Measurements from ENCODE around the gene SMIM10L2A. TPM values are rescaled to one million over a fixed set of nuclear protein-coding genes. Genes with fewer than 3 reads are reported as not detected.
"Not testable (repeated sequence)": the region's sequence is repeated elsewhere in the genome, so short reads cannot be mapped to it uniquely, and the experiment has no call there.

SMIM10L2A gene
- total and polyA plus RNA-seq, 2 donors (not counting 1 experiment from before 2014, with no cell fraction given): 0.02 to 0.66 TPM

- no peaks in the 10 kb centered on the region for H3K27me3 ChIP-seq (ENCODE audit: control insufficient read depth, insufficient read depth, low read length)
- no peak for DNase-seq (ENCODE audit: low read depth in 2 of 2)
- H3K36me3 ChIP-seq (ENCODE audit: control insufficient read depth, insufficient read depth, low read length): no peaks in the 10 kb centered on the region
- no peaks in the 10 kb centered on the region for H3K79me2 ChIP-seq (ENCODE audit: control insufficient read depth, insufficient read depth, low read length)
- no peak overlapping the region for H3K4me2 ChIP-seq (ENCODE audit: extremely low read depth, insufficient read depth, low read length)
- H2AFZ ChIP-seq (ENCODE audit: low read length): no peak overlapping the region
- no peaks in the 10 kb centered on the region for H4K20me1 ChIP-seq (ENCODE audit: control insufficient read depth, extremely low read depth, insufficient read depth, low read length)
- H3K9ac ChIP-seq (ENCODE audit: insufficient read depth, low read length): no peak overlapping the region
- no peaks in the 10 kb centered on the region for H3K4me1 ChIP-seq (ENCODE audit: control insufficient read depth, extremely low read depth, insufficient read depth, low read length)
- H3K9me3 ChIP-seq (ENCODE audit: control insufficient read depth, insufficient read depth, low read depth, low read length): no peaks in the 10 kb centered on the region
- H3K4me3 ChIP-seq (replicated peaks in 1 of 4; ENCODE audit: control extremely low read depth in 1 of 4, insufficient read depth in 1 of 4, low read depth in 3 of 4, low read length in 4 of 4): no peak overlapping the region
- no peak for TF ChIP-seq CTCF (conservative IDR thresholded peaks at IDR 0.05 in 1 of 2, IDR thresholded peaks at IDR 0.05 in 1 of 2; ENCODE audit: low read depth in 1 of 2, low read length in 2 of 2)
- no peak for TF ChIP-seq EZH2 (IDR thresholded peaks at IDR 0.05; ENCODE audit: low read length, missing control alignments)
- no peak overlapping the region for H3K27ac ChIP-seq (ENCODE audit: insufficient read depth, low read length)
Observed at GRCh38 chrX:135416546-135416945, 5.2 kb upstream of the SMIM10L2A start.

DNA sequence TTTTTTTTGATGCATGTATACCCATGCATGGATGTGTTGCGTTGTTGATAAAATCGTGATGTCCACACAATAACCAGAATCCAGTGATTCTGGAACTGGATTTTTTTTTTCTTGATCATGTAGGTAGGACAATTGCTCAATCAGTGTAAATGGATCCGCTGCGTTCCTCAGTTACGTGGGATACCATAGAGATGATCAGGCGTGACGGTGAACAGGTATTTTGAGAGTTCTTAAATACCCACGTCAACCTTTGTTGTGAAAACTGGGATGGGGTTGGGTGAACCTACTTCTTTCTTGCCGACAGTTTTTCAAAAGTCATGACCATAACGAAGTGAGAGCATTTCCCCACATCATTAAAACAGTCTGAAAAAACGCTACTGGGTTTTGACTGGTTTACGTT, 913 bp upstream of the SMIM10L2A start:
- Histone ChIP-seq H3K4me2 (ENCODE audit: extremely low read depth, insufficient read depth, low read length) (no peak overlapping the region), H3K4me3 (replicated peaks in 1 of 4; ENCODE audit: control extremely low read depth in 1 of 4, insufficient read depth in 1 of 4, low read depth in 3 of 4, low read length in 4 of 4) (no peak overlapping the region), H3K9ac (ENCODE audit: insufficient read depth, low read length) (no peak overlapping the region), H3K27ac (ENCODE audit: insufficient read depth, low read length) (no peak overlapping the region), H3K27me3 (ENCODE audit: control insufficient read depth, insufficient read depth, low read length) (no peaks in the 10 kb centered on the region), H3K79me2 (ENCODE audit: control insufficient read depth, insufficient read depth, low read length) (no peaks in the 10 kb centered on the region), H4K20me1 (ENCODE audit: control insufficient read depth, extremely low read depth, insufficient read depth, low read length) (no peaks in the 10 kb centered on the region), H2AFZ (ENCODE audit: low read length) (no peak overlapping the region), H3K4me1 (ENCODE audit: control insufficient read depth, extremely low read depth, insufficient read depth, low read length) (no peaks in the 10 kb centered on the region), H3K9me3 (ENCODE audit: control insufficient read depth, insufficient read depth, low read depth, low read length) (no peaks in the 10 kb centered on the region), H3K36me3 (ENCODE audit: control insufficient read depth, insufficient read depth, low read length) (no peaks in the 10 kb centered on the region)
- DNase-seq (ENCODE audit: low read depth in 2 of 2): no peak
- TF ChIP-seq EZH2 (IDR thresholded peaks at IDR 0.05; ENCODE audit: low read length, missing control alignments) (no peak), CTCF (conservative IDR thresholded peaks at IDR 0.05 in 1 of 2, IDR thresholded peaks at IDR 0.05 in 1 of 2; ENCODE audit: low read depth in 1 of 2, low read length in 2 of 2) (no peak)

DNA sequence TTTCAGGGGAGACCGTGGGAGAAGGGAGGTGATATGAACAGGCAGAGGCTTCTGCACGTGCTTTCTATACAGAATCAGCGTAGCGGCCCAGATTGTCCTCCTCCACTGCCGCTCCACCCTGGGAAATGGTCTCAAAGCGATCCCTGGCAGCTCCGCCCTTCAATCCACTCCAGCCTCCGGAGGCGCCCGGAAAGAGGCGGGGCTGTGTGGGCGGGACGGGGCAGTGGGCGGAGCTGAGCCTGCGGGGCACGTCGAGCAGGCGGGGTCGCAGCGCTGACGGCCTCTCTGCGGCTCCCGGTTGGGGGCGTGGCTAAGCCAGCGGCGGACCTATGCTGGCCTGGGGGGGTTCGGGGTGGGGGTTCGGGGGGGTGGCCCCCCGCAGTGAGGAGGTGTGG, 210 bp upstream of the SMIM10L2A start:
- Histone ChIP-seq H3K27ac (ENCODE audit: insufficient read depth, low read length) (no peak overlapping the region), H2AFZ (ENCODE audit: low read length) (no peak overlapping the region), H3K9ac (ENCODE audit: insufficient read depth, low read length) (no peak overlapping the region), H3K36me3 (ENCODE audit: control insufficient read depth, insufficient read depth, low read length) (no peaks in the 10 kb centered on the region), H4K20me1 (ENCODE audit: control insufficient read depth, extremely low read depth, insufficient read depth, low read length) (no peaks in the 10 kb centered on the region), H3K79me2 (ENCODE audit: control insufficient read depth, insufficient read depth, low read length) (no peaks in the 10 kb centered on the region), H3K4me1 (ENCODE audit: control insufficient read depth, extremely low read depth, insufficient read depth, low read length) (no peaks in the 10 kb centered on the region), H3K4me2 (ENCODE audit: extremely low read depth, insufficient read depth, low read length) (no peak overlapping the region), H3K4me3 (replicated peaks in 1 of 4; ENCODE audit: control extremely low read depth in 1 of 4, insufficient read depth in 1 of 4, low read depth in 3 of 4, low read length in 4 of 4) (peak overlapping the region in 2 of 4 experiments; percentile 36 to 44), H3K9me3 (ENCODE audit: control insufficient read depth, insufficient read depth, low read depth, low read length) (no peaks in the 10 kb centered on the region), H3K27me3 (ENCODE audit: control insufficient read depth, insufficient read depth, low read length) (no peaks in the 10 kb centered on the region)
- peak; percentile 46 to 56 for DNase-seq (ENCODE audit: low read depth in 2 of 2)
- TF ChIP-seq EZH2 (IDR thresholded peaks at IDR 0.05; ENCODE audit: low read length, missing control alignments) (no peak), CTCF (conservative IDR thresholded peaks at IDR 0.05 in 1 of 2, IDR thresholded peaks at IDR 0.05 in 1 of 2; ENCODE audit: low read depth in 1 of 2, low read length in 2 of 2) (no peak)

GRCh38 chrX:135422810-135423168, 1.0 kb downstream of the SMIM10L2A start:
- H3K9ac ChIP-seq (ENCODE audit: insufficient read depth, low read length); H3K4me1 ChIP-seq (ENCODE audit: control insufficient read depth, extremely low read depth, insufficient read depth, low read length); DNase-seq (ENCODE audit: low read depth in 2 of 2); H3K4me2 ChIP-seq (ENCODE audit: extremely low read depth, insufficient read depth, low read length); H3K79me2 ChIP-seq (ENCODE audit: control insufficient read depth, insufficient read depth, low read length); H3K9me3 ChIP-seq (ENCODE audit: control insufficient read depth, insufficient read depth, low read depth, low read length); H3K36me3 ChIP-seq (ENCODE audit: control insufficient read depth, insufficient read depth, low read length); H2AFZ ChIP-seq (ENCODE audit: low read length); H3K27ac ChIP-seq (ENCODE audit: insufficient read depth, low read length); H3K27me3 ChIP-seq (ENCODE audit: control insufficient read depth, insufficient read depth, low read length); H4K20me1 ChIP-seq (ENCODE audit: control insufficient read depth, extremely low read depth, insufficient read depth, low read length); H3K4me3 ChIP-seq (replicated peaks in 1 of 4; ENCODE audit: control extremely low read depth in 1 of 4, insufficient read depth in 1 of 4, low read depth in 3 of 4, low read length in 4 of 4): not testable (repeated sequence)

- not testable (repeated sequence) for H3K9ac ChIP-seq (ENCODE audit: insufficient read depth, low read length); H3K9me3 ChIP-seq (ENCODE audit: control insufficient read depth, insufficient read depth, low read depth, low read length); H3K36me3 ChIP-seq (ENCODE audit: control insufficient read depth, insufficient read depth, low read length); H3K27ac ChIP-seq (ENCODE audit: insufficient read depth, low read length); H3K4me3 ChIP-seq (replicated peaks in 1 of 4; ENCODE audit: control extremely low read depth in 1 of 4, insufficient read depth in 1 of 4, low read depth in 3 of 4, low read length in 4 of 4); DNase-seq (ENCODE audit: low read depth in 2 of 2); H4K20me1 ChIP-seq (ENCODE audit: control insufficient read depth, extremely low read depth, insufficient read depth, low read length); H2AFZ ChIP-seq (ENCODE audit: low read length); H3K79me2 ChIP-seq (ENCODE audit: control insufficient read depth, insufficient read depth, low read length); H3K4me2 ChIP-seq (ENCODE audit: extremely low read depth, insufficient read depth, low read length); H3K27me3 ChIP-seq (ENCODE audit: control insufficient read depth, insufficient read depth, low read length); H3K4me1 ChIP-seq (ENCODE audit: control insufficient read depth, extremely low read depth, insufficient read depth, low read length)
Observed at GRCh38 chrX:135423173-135423864, 1.6 kb downstream of the SMIM10L2A start.

Measured in fibroblast of lung (primary cell).